22Rv1 (cell line): ENCODE measurements around the gene ARHGEF28.
A peak's percentile ranks its signal among the peaks of the same experiment; 100 is the strongest.

Experiments
- H3K27ac ChIP-seq: fragments of 450-650 bp; 2 replicates; pipeline ENCODE4 v1.5.1; 2017
- CTCF ChIP-seq: fragments of 450-650 bp; IDR thresholded peaks from 2 replicates; pipeline ENCODE4 v1.5.1; 2017; ENCODE audit warnings: mild to moderate bottlenecking
- ZFX ChIP-seq: fragments of 450-650 bp; IDR thresholded peaks from 2 replicates; pipeline ENCODE4 v1.6.1; 2017; ENCODE audit warnings: antibody characterized with exemption, borderline replicate concordance

ARHGEF28 gene

GRCh38 chr5:73615085-73615484 is 10.9 kb upstream of the ARHGEF28 start:
- H3K27ac ChIP-seq = no peak overlapping the region
- TF ChIP-seq ZFX (no peak), CTCF (no peak)

GRCh38 chr5:73615947-73616346 is 10.0 kb upstream of the ARHGEF28 start:
- H3K27ac ChIP-seq = no peak overlapping the region
- TF ChIP-seq CTCF (no peak), ZFX (no peak)

- no peak for TF ChIP-seq ZFX
- TF ChIP-seq CTCF = no peak
- no peak overlapping the region for H3K27ac ChIP-seq
Measured at GRCh38 chr5:73617510-73618279, 8.3 kb upstream of the ARHGEF28 start.

- TF ChIP-seq CTCF = no peak
- TF ChIP-seq ZFX = no peak
- H3K27ac ChIP-seq = no peak overlapping the region
Measured at GRCh38 chr5:73619606-73620333, 6.2 kb upstream of the ARHGEF28 start.

- no peak for TF ChIP-seq CTCF
- TF ChIP-seq ZFX = no peak
Measured at GRCh38 chr5:73620334-73620687, 5.7 kb upstream of the ARHGEF28 start.

GRCh38 chr5:73623060-73623459 is 2.9 kb upstream of the ARHGEF28 start:
- H3K27ac ChIP-seq = no peak overlapping the region
- TF ChIP-seq CTCF (no peak), ZFX (no peak)

More at GRCh38 chr5:73620334-73620687, 5.7 kb upstream of the ARHGEF28 start:
- no peak overlapping the region for H3K27ac ChIP-seq

- TF ChIP-seq CTCF (no peak), ZFX (no peak)
- peak overlapping the region; percentile 41 for H3K27ac ChIP-seq
Measured at GRCh38 chr5:73623901-73624404, 2.0 kb upstream of the ARHGEF28 start.
